CD14-positive monocyte (primary cell): ENCODE results near the gene HRH2. TPM values are rescaled to one million over a fixed set of nuclear protein-coding genes. Genes with fewer than 3 reads are reported as not detected.
A peak's percentile ranks its signal among the peaks of the same experiment; 100 is the strongest.

ENCODE experiments used
- DNase-seq, 3 donors: peaks; one replicate each; pipeline ENCODE4 v3.0.0-alpha.2; 2011 to 2022
- H2AFZ ChIP-seq: 2 replicates; pipeline ENCODE4 v1.6.0; 2012; ENCODE audit warnings: mild to moderate bottlenecking, low read depth, low read length, inconsistent platforms; ENCODE audit not compliant: insufficient read depth, poor library complexity, severe bottlenecking
- H3K27ac ChIP-seq, 2 donors: 1 replicate in 1 of 2; 2 replicates in 1 of 2; pipeline ENCODE4 v1.5.1; 2012 to 2013; ENCODE audit warnings: low read length in 2 of 2, control low read depth in 1 of 2, inconsistent platforms in 1 of 2, low read depth in 1 of 2, mild to moderate bottlenecking in 1 of 2
- H3K27me3 ChIP-seq, 2 donors: one replicate each; pipeline versions ENCODE4 v1.6.0 to v1.6.1; 2011 to 2013; ENCODE audit warnings: low read length in 2 of 2; ENCODE audit not compliant: control insufficient read depth in 2 of 2, insufficient read depth in 2 of 2
- H3K36me3 ChIP-seq, 2 donors: replicated peaks in 1 of 2; 1 replicate in 1 of 2; 2 replicates in 1 of 2; pipeline versions ENCODE4 v1.5.1 to v1.6.1; 2012 to 2013; ENCODE audit warnings: low read length in 2 of 2, control low read depth in 1 of 2, inconsistent platforms in 1 of 2, mild to moderate bottlenecking in 1 of 2; ENCODE audit not compliant: insufficient read depth in 2 of 2, control insufficient read depth in 1 of 2
- H3K4me1 ChIP-seq, 2 donors: 1 replicate in 1 of 2; 2 replicates in 1 of 2; pipeline versions ENCODE4 v1.5.1 to v1.6.1; 2012 to 2013; ENCODE audit warnings: low read length in 2 of 2, control low read depth in 1 of 2, inconsistent platforms in 1 of 2, mild to moderate bottlenecking in 1 of 2, moderate library complexity in 1 of 2; ENCODE audit not compliant: insufficient read depth in 2 of 2, control insufficient read depth in 1 of 2
- H3K4me2 ChIP-seq: replicated peaks from 2 replicates; pipeline ENCODE3; 2012; ENCODE audit warnings: low read length, moderate library complexity, mild to moderate bottlenecking; ENCODE audit not compliant: poor library complexity, severe bottlenecking; ENCODE audit errors: extremely low read depth
- H3K4me3 ChIP-seq, 3 experiments: fragments of 200-600 bp in 1 of 3; sonication (generic) in 1 of 3; replicated peaks in 1 of 3; 1 replicate in 2 of 3; 2 replicates in 1 of 3; pipeline ENCODE4 v1.5.1; 2011 to 2013; ENCODE audit warnings: low read length in 3 of 3, mild to moderate bottlenecking in 3 of 3, control low read depth in 2 of 3, low read depth in 2 of 3, inconsistent platforms in 1 of 3, moderate library complexity in 1 of 3
- H3K79me2 ChIP-seq: 2 replicates; pipeline ENCODE4 v1.6.0; 2012; ENCODE audit warnings: mild to moderate bottlenecking, control low read depth, inconsistent platforms, low read length, moderate library complexity; ENCODE audit not compliant: insufficient read depth
- H3K9ac ChIP-seq: 2 replicates; pipeline ENCODE4 v1.6.0; 2017; ENCODE audit warnings: low read length, mild to moderate bottlenecking; ENCODE audit not compliant: insufficient read depth, poor library complexity, severe bottlenecking
- H3K9me3 ChIP-seq, 2 donors: replicated peaks in 1 of 2; 1 replicate in 1 of 2; 2 replicates in 1 of 2; pipeline versions ENCODE4 v1.5.1 to v1.6.1; 2012 to 2013; ENCODE audit warnings: low read length in 2 of 2, control low read depth in 1 of 2; ENCODE audit not compliant: control insufficient read depth in 1 of 2, insufficient read depth in 1 of 2
- H4K20me1 ChIP-seq: 2 replicates; pipeline ENCODE4 v1.6.0; 2012; ENCODE audit warnings: mild to moderate bottlenecking, low read length, control low read depth, moderate library complexity; ENCODE audit not compliant: insufficient read depth
- H3K27ac Mint-ChIP-seq, 7 donors: one replicate each; pipeline ENCODE4 v1.8.0; 2020; ENCODE audit warnings: mild to moderate bottlenecking in 7 of 7, mixed read lengths in 7 of 7, moderate library complexity in 6 of 7, inconsistent platforms in 2 of 7
- H3K27me3 Mint-ChIP-seq, 3 donors: one replicate each; pipeline ENCODE4 v1.8.0; 2021 to 2022; ENCODE audit warnings: low read depth in 3 of 3, mild to moderate bottlenecking in 3 of 3, mixed read lengths in 3 of 3, moderate library complexity in 3 of 3, inconsistent platforms in 1 of 3
- H3K36me3 Mint-ChIP-seq, 2 donors: one replicate each; pipeline ENCODE4 v1.8.0; 2020; ENCODE audit warnings: mixed read lengths in 2 of 2, inconsistent platforms in 1 of 2, mild to moderate bottlenecking in 1 of 2
- H3K4me1 Mint-ChIP-seq: one replicate; pipeline ENCODE4 v1.8.0; 2020; ENCODE audit warnings: mild to moderate bottlenecking, mixed read lengths
- H3K4me3 Mint-ChIP-seq, 2 donors: one replicate each; pipeline ENCODE4 v1.8.0; 2020; ENCODE audit warnings: mild to moderate bottlenecking in 2 of 2, mixed read lengths in 2 of 2, moderate library complexity in 1 of 2
- H3K9me3 Mint-ChIP-seq, 7 donors: one replicate each; pipeline ENCODE4 v1.8.0; 2020 to 2022; ENCODE audit warnings: mixed read lengths in 7 of 7, mild to moderate bottlenecking in 6 of 7, moderate library complexity in 6 of 7, inconsistent platforms in 2 of 7
- CTCF ChIP-seq: fragments of 200-600 bp; IDR thresholded peaks from one replicate; pipeline ENCODE4 v1.8.0; 2022; ENCODE audit warnings: antibody characterized with exemption, mild to moderate bottlenecking
- WGBS: methylation state at CpG from one replicate; pipeline ENCODE4 v1.1.5; 2013; ENCODE audit warnings: missing lambda C conversion rate; ENCODE audit not compliant: insufficient coverage; 5-methylcytosine and 5-hydroxymethylcytosine counted together
- intact Hi-C, 2 donors: fragments of 100-400 bp; cut with micrococcal nuclease; formaldehyde crosslinking; loops; one replicate each; pipeline versions ENCODE4 v1.15.0 to v1.15.1; 2023
- polyA plus RNA-seq, 3 donors: library from polyadenylated mRNA; depleted of rRNA in 1 of 3; unstranded in 2 of 3; stranded (reverse) in 1 of 3; fragments of 300-500 nt in 2 of 3; fragments of >200 nt in 1 of 3; fragmentation: Illumina TruSeq in 2 of 3; gene quantifications; 1 replicate in 2 of 3; 2 replicates in 1 of 3; pipeline ENCODE4 v1.2.3, GENCODE V29; 2012 to 2021

HRH2 gene
- polyA plus RNA-seq, 3 donors: 10.6 to 71.7 (median 25.5) TPM

GRCh38 chr5:175672976-175673648 lies 15.2 kb downstream of the HRH2 start:
- Histone ChIP-seq H4K20me1 (peaks cover 77% of the 10 kb centered on the region), H3K9ac (no peak overlapping the region), H3K27me3 (no peaks in the 10 kb centered on the region), H3K4me2 (peak overlapping the region; percentile 56), H3K27ac (peak overlapping the region; percentile 60 to 76), H3K79me2 (peaks cover 100% of the 10 kb centered on the region), H2AFZ (no peak overlapping the region), H3K4me3 (peak overlapping the region in 1 of 3 experiments; percentile 55), H3K36me3 (peaks cover 0 to 6% of the 10 kb centered on the region in 2 donors), H3K9me3 (no peaks in the 10 kb centered on the region), H3K4me1 (peaks cover 99 to 100% of the 10 kb centered on the region in 2 donors)
- Mint-ChIP-seq H3K9me3 (peaks cover 0 to 2% (median 0%) of the 10 kb centered on the region in 7 donors), H3K27ac (peak overlapping the region; percentile 84 to 97 (median 91)), H3K4me1 (peaks cover 100% of the 10 kb centered on the region), H3K27me3 (peaks cover 0 to 2% (median 0%) of the 10 kb centered on the region in 3 donors), H3K4me3 (peak overlapping the region; percentile 60 to 61), H3K36me3 (peaks cover 19 to 52% of the 10 kb centered on the region in 2 donors)
- TF ChIP-seq CTCF: no peak
- DNase-seq: no peak
- 79% methylated on average over 8 of the region's 12 CpGs for WGBS
- intact Hi-C loops: no loop called here

GRCh38 chr5:175674731-175675346 lies 17.0 kb downstream of the HRH2 start:
- intact Hi-C loops: no loop called here
- Mint-ChIP-seq H3K9me3 (peaks cover 0 to 2% (median 0%) of the 10 kb centered on the region in 7 donors), H3K27ac (peak overlapping the region; percentile 84 to 97 (median 91)), H3K4me1 (peaks cover 100% of the 10 kb centered on the region), H3K4me3 (no peak overlapping the region), H3K27me3 (peaks cover 0 to 1% (median 0%) of the 10 kb centered on the region in 3 donors), H3K36me3 (peaks cover 26 to 53% of the 10 kb centered on the region in 2 donors)
- no peak for DNase-seq
- Histone ChIP-seq H2AFZ (no peak overlapping the region), H4K20me1 (peaks cover 77% of the 10 kb centered on the region), H3K4me1 (peaks cover 99 to 100% of the 10 kb centered on the region in 2 donors), H3K9me3 (no peaks in the 10 kb centered on the region), H3K36me3 (peaks cover 6 to 11% of the 10 kb centered on the region in 2 donors), H3K27ac (peak overlapping the region; percentile 60 to 76), H3K79me2 (peaks cover 100% of the 10 kb centered on the region), H3K27me3 (no peaks in the 10 kb centered on the region), H3K4me2 (peak overlapping the region; percentile 10), H3K4me3 (peak overlapping the region in 1 of 3 experiments; percentile 17), H3K9ac (no peak overlapping the region)
- WGBS: 100% methylated on average over 1 of the region's 5 CpGs
- no peak for TF ChIP-seq CTCF
